ENCODE data around the gene CCM2. TPM values are rescaled to one million over a fixed set of nuclear protein-coding genes. Genes with fewer than 3 reads are reported as not detected.
A peak's percentile ranks its signal among the peaks of the same experiment; 100 is the strongest.

Gene CCM2
- total RNA-seq, 2 experiments from 2014 or later = 72.3 to 77.5 TPM

GRCh38 chr7:45102785-45103712 is 103.0 kb downstream of the CCM2 start:
- Mint-ChIP-seq H3K9me3 (no peaks in the 10 kb centered on the region), H3K27ac (peak overlapping the region; percentile 16), H3K4me1 (ENCODE audit: low read depth) (peaks cover 21% of the 10 kb centered on the region), H3K27me3 (no peaks in the 10 kb centered on the region), H3K36me3 (ENCODE audit: low read depth) (peaks cover 62% of the 10 kb centered on the region), H3K4me3 (no peak overlapping the region)
- intact Hi-C loops (cut with micrococcal nuclease) = no loop called here
- DNase-seq = no peak
- ATAC-seq = no peak
- TF ChIP-seq CTCF (IDR thresholded peaks at IDR 0.05) = no peak
- POLR2A ChIA-PET = interaction anchor here (0.6 to 1.2 kb wide), 4 partner anchors 10 to 146 kb away, joined by 3 to 7 read pairs (median 4); no protein-coding TSS in a partner anchor
- CTCF ChIA-PET = interaction anchor here (2.2 kb wide), 1 partner anchor 129 kb away, joined by 6 read pairs; no protein-coding TSS in a partner anchor

- Mint-ChIP-seq H3K36me3 (ENCODE audit: low read depth) (peaks cover 72% of the 10 kb centered on the region), H3K27ac (no peak overlapping the region), H3K9me3 (no peaks in the 10 kb centered on the region), H3K27me3 (no peaks in the 10 kb centered on the region), H3K4me3 (no peak overlapping the region), H3K4me1 (ENCODE audit: low read depth) (peaks cover 31% of the 10 kb centered on the region)
- ATAC-seq (no peak), DNase-seq (no peak)
- TF ChIP-seq CTCF (IDR thresholded peaks at IDR 0.05) = no peak
- intact Hi-C loops (cut with micrococcal nuclease) = no loop called here
- ChIA-PET CTCF (interaction anchor here (0.6 to 2.2 kb wide), 3 partner anchors 11 to 131 kb away, joined by 3 to 6 read pairs (median 3); no protein-coding TSS in a partner anchor), POLR2A (interaction anchor here (0.6 to 1.5 kb wide), 11 partner anchors 11 to 147 kb away, joined by 3 to 5 read pairs (median 3); no protein-coding TSS in a partner anchor)
Observed at GRCh38 chr7:45103958-45104843, 104.2 kb downstream of the CCM2 start.

- intact Hi-C loops (cut with micrococcal nuclease) = no loop called here
- DNase-seq (no peak), ATAC-seq (no peak)
- ChIA-PET POLR2A (interaction anchor here (0.6 to 1.5 kb wide), 9 partner anchors 22 to 143 kb away, joined by 3 to 4 read pairs (median 3); no protein-coding TSS in a partner anchor), CTCF (interaction anchor here (1.0 to 2.2 kb wide), 2 partner anchors 103 to 131 kb away, joined by 3 to 6 read pairs; no protein-coding TSS in a partner anchor)
- H3K9me3 Mint-ChIP-seq = no peaks in the 10 kb centered on the region
- no peak for TF ChIP-seq CTCF (IDR thresholded peaks at IDR 0.05)
- H3K36me3 Mint-ChIP-seq (ENCODE audit: low read depth) = peaks cover 73% of the 10 kb centered on the region
- H3K27me3 Mint-ChIP-seq = no peaks in the 10 kb centered on the region
- H3K4me1 Mint-ChIP-seq (ENCODE audit: low read depth) = peaks cover 36% of the 10 kb centered on the region
- no peak overlapping the region for H3K27ac Mint-ChIP-seq
- H3K4me3 Mint-ChIP-seq = no peak overlapping the region
Observed at GRCh38 chr7:45104844-45105587, 105.0 kb downstream of the CCM2 start.

GRCh38 chr7:45105588-45106188 is 105.7 kb downstream of the CCM2 start:
- ChIA-PET POLR2A (interaction anchor here (0.9 to 1.5 kb wide), 5 partner anchors 25 to 136 kb away, joined by 3 to 4 read pairs (median 4); no protein-coding TSS in a partner anchor), CTCF (interaction anchor here (1.0 to 2.2 kb wide), 2 partner anchors 104 to 132 kb away, joined by 3 to 6 read pairs; no protein-coding TSS in a partner anchor)
- H3K27me3 Mint-ChIP-seq = no peaks in the 10 kb centered on the region
- peaks cover 38% of the 10 kb centered on the region for H3K4me1 Mint-ChIP-seq (ENCODE audit: low read depth)
- ATAC-seq (peak; percentile 18), DNase-seq (no peak)
- no peak overlapping the region for H3K27ac Mint-ChIP-seq
- no peak for TF ChIP-seq CTCF (IDR thresholded peaks at IDR 0.05)
- no peaks in the 10 kb centered on the region for H3K9me3 Mint-ChIP-seq
- H3K4me3 Mint-ChIP-seq = no peak overlapping the region
- H3K36me3 Mint-ChIP-seq (ENCODE audit: low read depth) = peaks cover 75% of the 10 kb centered on the region
- intact Hi-C loops (cut with micrococcal nuclease) = no loop called here

All from activated CD8-positive, alpha-beta T cell treated with anti-CD3 and anti-CD28 coated beads for 36 hours (primary cell).